ENCODE results near the gene IKBKE.

GRCh38 chr1:206439205-206439604 is 31.1 kb upstream of the IKBKE start:
- TF ChIP-seq CTCF (optimal IDR thresholded peaks at IDR 0.05 in 1 of 3, IDR thresholded peaks at IDR 0.05 in 1 of 3, conservative IDR thresholded peaks at IDR 0.05 in 1 of 3; ENCODE audit: extremely low read depth in 1 of 3, insufficient read depth in 2 of 3, low read length in 3 of 3): no peak
- TF ChIP-seq EZH2 (IDR thresholded peaks at IDR 0.05; ENCODE audit: low read length): no peak

Measured in keratinocyte (primary cell).